ENCODE measurements around the gene STARD6.
A peak's percentile ranks its signal among the peaks of the same experiment; 100 is the strongest.

The STARD6 gene

GRCh38 chr18:54357660-54358494 is at the start of gene STARD6, which contains the start of gene C18orf54:
Gene STARD6, minus strand, starts transcription at chr18:54357858. Its CDS starts 3,285 bp downstream, at chr18:54354573.
Gene C18orf54, plus strand, starts transcription at chr18:54357906. Its CDS starts 2,667 bp downstream, at chr18:54360573.
- peak; percentile 71 for DNase-seq (ENCODE audit: low read depth)
- in situ Hi-C loops (cut with HindIII; ENCODE audit: low sequenced_read_pairs): no loop called here
- TF ChIP-seq, protein P1, sequence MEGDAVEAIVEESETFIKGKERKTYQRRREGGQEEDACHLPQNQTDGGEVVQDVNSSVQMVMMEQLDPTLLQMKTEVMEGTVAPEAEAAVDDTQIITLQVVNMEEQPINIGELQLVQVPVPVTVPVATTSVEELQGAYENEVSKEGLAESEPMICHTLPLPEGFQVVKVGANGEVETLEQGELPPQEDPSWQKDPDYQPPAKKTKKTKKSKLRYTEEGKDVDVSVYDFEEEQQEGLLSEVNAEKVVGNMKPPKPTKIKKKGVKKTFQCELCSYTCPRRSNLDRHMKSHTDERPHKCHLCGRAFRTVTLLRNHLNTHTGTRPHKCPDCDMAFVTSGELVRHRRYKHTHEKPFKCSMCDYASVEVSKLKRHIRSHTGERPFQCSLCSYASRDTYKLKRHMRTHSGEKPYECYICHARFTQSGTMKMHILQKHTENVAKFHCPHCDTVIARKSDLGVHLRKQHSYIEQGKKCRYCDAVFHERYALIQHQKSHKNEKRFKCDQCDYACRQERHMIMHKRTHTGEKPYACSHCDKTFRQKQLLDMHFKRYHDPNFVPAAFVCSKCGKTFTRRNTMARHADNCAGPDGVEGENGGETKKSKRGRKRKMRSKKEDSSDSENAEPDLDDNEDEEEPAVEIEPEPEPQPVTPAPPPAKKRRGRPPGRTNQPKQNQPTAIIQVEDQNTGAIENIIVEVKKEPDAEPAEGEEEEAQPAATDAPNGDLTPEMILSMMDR (IDR thresholded peaks at IDR 0.05; ENCODE audit: low read depth, low read length, missing control alignments): peak; percentile 33
- H3K4me3 ChIP-seq (ENCODE audit: low read depth, low read length): peak within 1 kb of the TSS; percentile 88

- TF ChIP-seq, protein P1 (IDR thresholded peaks at IDR 0.05; ENCODE audit: low read depth, low read length, missing control alignments): no peak
- in situ Hi-C loops (cut with HindIII; ENCODE audit: low sequenced_read_pairs): no loop called here
- no peak overlapping the region for H3K4me3 ChIP-seq (ENCODE audit: low read depth, low read length)
- no peak for DNase-seq (ENCODE audit: low read depth)
Observed at GRCh38 chr18:54405290-54405689, 47.6 kb upstream of the STARD6 start.

GRCh38 chr18:54396760-54397159 is 39.1 kb upstream of the STARD6 start:
- in situ Hi-C loops (cut with HindIII; ENCODE audit: low sequenced_read_pairs): no loop called here
- TF ChIP-seq, protein P1 (IDR thresholded peaks at IDR 0.05; ENCODE audit: low read depth, low read length, missing control alignments): no peak
- H3K4me3 ChIP-seq (ENCODE audit: low read depth, low read length): no peak overlapping the region
- DNase-seq (ENCODE audit: low read depth): no peak

GRCh38 chr18:54393648-54394294 is 36.1 kb upstream of the STARD6 start:
- TF ChIP-seq, protein P1 (IDR thresholded peaks at IDR 0.05; ENCODE audit: low read depth, low read length, missing control alignments): no peak
- H3K4me3 ChIP-seq (ENCODE audit: low read depth, low read length): no peak overlapping the region
- in situ Hi-C loops (cut with HindIII; ENCODE audit: low sequenced_read_pairs): no loop called here
- no peak for DNase-seq (ENCODE audit: low read depth)

DNA sequence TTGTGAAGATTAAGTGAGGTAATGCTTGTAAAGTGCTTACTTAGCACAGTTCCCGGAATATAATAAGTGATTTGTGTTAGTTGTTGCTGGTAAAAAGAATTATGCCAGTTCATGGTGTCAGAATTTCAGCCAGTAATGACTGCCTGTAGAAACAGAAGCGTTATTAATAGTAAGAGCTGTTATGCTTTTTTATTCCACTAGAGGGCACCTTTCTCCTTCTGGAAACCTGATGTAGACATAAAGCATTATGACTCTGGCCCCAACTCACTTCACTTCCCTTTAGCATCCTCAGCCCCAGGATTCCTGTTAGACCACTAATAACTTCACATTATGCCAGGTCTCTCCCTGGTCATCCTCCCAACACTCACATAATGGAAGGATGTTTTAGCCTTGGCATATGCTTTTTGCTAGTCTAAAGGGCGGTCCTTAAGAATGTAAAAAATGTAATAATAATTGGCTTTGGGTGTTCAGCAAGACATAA is 34.9 kb upstream of the STARD6 start:
- in situ Hi-C loops (cut with HindIII; ENCODE audit: low sequenced_read_pairs): no loop called here
- DNase-seq (ENCODE audit: low read depth): peak; percentile 58

DNA sequence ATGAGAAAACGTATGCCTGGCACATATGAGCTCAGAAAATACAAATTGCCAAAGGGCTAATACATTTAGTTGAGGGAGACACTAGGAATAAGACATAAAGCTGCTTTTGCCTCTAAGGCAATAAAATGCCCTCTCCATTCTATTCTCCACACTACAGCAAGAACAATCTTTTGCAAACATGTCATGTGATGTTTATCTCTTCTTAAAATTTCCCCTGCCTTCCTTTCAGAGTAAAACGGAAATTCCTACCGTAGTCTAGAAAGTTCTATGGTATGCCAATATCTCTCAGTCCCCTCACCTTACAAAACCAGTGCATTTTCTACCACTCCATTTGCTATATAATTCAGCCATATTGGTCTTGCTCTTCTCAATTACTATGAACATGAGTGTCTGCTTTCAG is 33.2 kb upstream of the STARD6 start:
- DNase-seq (ENCODE audit: low read depth): no peak
- in situ Hi-C loops (cut with HindIII; ENCODE audit: low sequenced_read_pairs): no loop called here
- TF ChIP-seq, protein P1 (IDR thresholded peaks at IDR 0.05; ENCODE audit: low read depth, low read length, missing control alignments): no peak
- no peak overlapping the region for H3K4me3 ChIP-seq (ENCODE audit: low read depth, low read length)

More for the DNA sequence above, 34.9 kb upstream of the STARD6 start:
- H3K4me3 ChIP-seq (ENCODE audit: low read depth, low read length): no peak overlapping the region
- TF ChIP-seq, protein P1 (IDR thresholded peaks at IDR 0.05; ENCODE audit: low read depth, low read length, missing control alignments): peak; percentile 63

Data from astrocyte of the cerebellum (primary cell).